WTC11 (cell line): Measurements from ENCODE around the gene DAB2. TPM values are rescaled to one million over a fixed set of nuclear protein-coding genes. Genes with fewer than 3 reads are reported as not detected.

ENCODE experiments used
- ATAC-seq: fragments of 200-7000 bp; cut with Tn5 transposase; 2 replicates; pipeline ENCODE4 v1.10.0; 2021; ENCODE audit warnings: mild to moderate bottlenecking, moderate library complexity
- CTCF ChIA-PET: fragments of 300-600 bp; sonication (Branson Sonifier 250); formaldehyde crosslinking; loops from one replicate; lab custom pipeline; 2021; ENCODE audit warnings: antibody characterized with exemption; lab: Charles Lee
- POLR2A ChIA-PET: fragments of 350-600 bp; sonication (Branson Sonifier 250); formaldehyde crosslinking; loops from one replicate; lab custom pipeline; 2021; ENCODE audit warnings: antibody characterized with exemption; lab: Charles Lee
- DNase-seq: peaks from one replicate; pipeline ENCODE4 v3.0.0; 2021; ENCODE audit warnings: low spot score
- H3K27ac Mint-ChIP-seq: 2 replicates; pipeline ENCODE4 v1.8.0; 2021; ENCODE audit warnings: mixed read lengths
- H3K27me3 Mint-ChIP-seq: 2 replicates; pipeline ENCODE4 v1.8.0; 2021; ENCODE audit warnings: low read depth, mild to moderate bottlenecking, moderate library complexity, mixed read lengths
- H3K36me3 Mint-ChIP-seq: 2 replicates; pipeline ENCODE4 v1.8.0; 2021; ENCODE audit warnings: mixed read lengths
- H3K4me1 Mint-ChIP-seq: 2 replicates; pipeline ENCODE4 v1.8.0; 2022; ENCODE audit warnings: mixed read lengths
- H3K4me3 Mint-ChIP-seq: 2 replicates; pipeline ENCODE4 v1.8.0; 2021; ENCODE audit warnings: mild to moderate bottlenecking, moderate library complexity, mixed read lengths
- H3K9me3 Mint-ChIP-seq: 2 replicates; pipeline ENCODE4 v1.8.0; 2021; ENCODE audit warnings: mixed read lengths
- EMX1 ChIP-seq: fragments of 250-450 bp; sonication (Bioruptor Pico); IDR thresholded peaks from 2 replicates; pipeline ENCODE4 v1.8.0; 2021; ENCODE audit warnings: mild to moderate bottlenecking
- GABPB1 ChIP-seq: sonication (generic); formaldehyde crosslinking; IDR thresholded peaks from 2 replicates; pipeline ENCODE4 v1.8.1; 2023; ENCODE audit warnings: mild to moderate bottlenecking, missing genetic modification reagents
- RELA ChIP-seq: sonication (generic); formaldehyde crosslinking; IDR thresholded peaks from 2 replicates; pipeline ENCODE4 v1.8.1; 2022; ENCODE audit warnings: missing genetic modification reagents, mild to moderate bottlenecking, borderline replicate concordance
- ZNF396 ChIP-seq: fragments of 250-450 bp; sonication (Bioruptor Pico); IDR thresholded peaks from 2 replicates; pipeline ENCODE4 v1.8.0; 2021; ENCODE audit warnings: mild to moderate bottlenecking, moderate library complexity, borderline replicate concordance
- total RNA-seq: library from RNA; stranded (reverse); gene quantifications from 3 replicates; pipeline ENCODE4 v1.2.3, GENCODE V29; 2021
- TF ChIP-seq, protein P1 (sequence below): fragments of 250-450 bp; sonication (Bioruptor Pico); IDR thresholded peaks from 2 replicates; pipeline ENCODE4 v1.9.0; 2021; ENCODE audit warnings: mild to moderate bottlenecking, borderline replicate concordance
- TF ChIP-seq, protein P2 (sequence below): sonication (generic); formaldehyde crosslinking; IDR thresholded peaks from 2 replicates; pipeline ENCODE4 v1.8.1; 2023; ENCODE audit warnings: mild to moderate bottlenecking, missing genetic modification reagents
- TF ChIP-seq, protein P3 (sequence below): fragments of 250-450 bp; sonication (Bioruptor Pico); conservative IDR thresholded peaks from 2 replicates; pipeline ENCODE4 v1.9.0; 2021; ENCODE audit warnings: mild to moderate bottlenecking
- TF ChIP-seq, protein P4 (sequence below): sonication (generic); formaldehyde crosslinking; IDR thresholded peaks from 2 replicates; pipeline ENCODE4 v1.8.0; 2022; ENCODE audit warnings: missing genetic modification reagents
- TF ChIP-seq, protein P5 (sequence below): sonication (generic); formaldehyde crosslinking; IDR thresholded peaks from 2 replicates; pipeline ENCODE4 v1.8.0; 2023; ENCODE audit warnings: missing genetic modification reagents
- TF ChIP-seq, protein P6 (sequence below): fragments of 200-600 bp; IDR thresholded peaks from 2 replicates; pipeline ENCODE4 v1.8.0; 2022; ENCODE audit warnings: antibody characterized with exemption
- TF ChIP-seq, protein P7 (sequence below): sonication (generic); formaldehyde crosslinking; IDR thresholded peaks from 2 replicates; pipeline ENCODE4 v1.8.0; 2022; ENCODE audit warnings: mild to moderate bottlenecking, missing genetic modification reagents
- TF ChIP-seq, protein P8 (sequence below): fragments of 250-450 bp; sonication (Bioruptor Pico); IDR thresholded peaks from 2 replicates; pipeline ENCODE4 v1.9.0; 2021; ENCODE audit warnings: moderate library complexity, mild to moderate bottlenecking, inconsistent platforms, borderline replicate concordance

The DAB2 gene
- total RNA-seq, 1 experiment from 2014 or later, result 7.2 TPM

DNA sequence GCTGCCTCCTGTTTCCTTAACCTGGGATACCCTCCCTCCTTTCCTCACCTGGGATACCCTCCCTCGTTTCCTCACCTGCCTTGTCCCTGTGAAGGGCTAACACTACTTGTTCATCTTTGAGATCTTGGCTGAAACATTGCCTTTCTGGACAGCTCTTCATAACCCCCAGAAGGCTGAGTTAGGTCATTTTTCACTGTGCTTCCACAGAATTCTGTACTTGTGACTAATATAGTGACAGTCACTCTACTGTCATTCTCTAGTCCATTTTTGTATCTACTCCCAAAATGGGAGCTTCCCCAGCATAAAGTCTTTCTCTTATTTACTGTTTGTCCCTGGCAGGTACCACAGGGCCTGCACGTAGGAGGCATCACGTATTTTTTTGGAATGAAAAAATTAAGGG lies 21.5 kb upstream of the DAB2 start (continued):
- TF ChIP-seq, protein P1, sequence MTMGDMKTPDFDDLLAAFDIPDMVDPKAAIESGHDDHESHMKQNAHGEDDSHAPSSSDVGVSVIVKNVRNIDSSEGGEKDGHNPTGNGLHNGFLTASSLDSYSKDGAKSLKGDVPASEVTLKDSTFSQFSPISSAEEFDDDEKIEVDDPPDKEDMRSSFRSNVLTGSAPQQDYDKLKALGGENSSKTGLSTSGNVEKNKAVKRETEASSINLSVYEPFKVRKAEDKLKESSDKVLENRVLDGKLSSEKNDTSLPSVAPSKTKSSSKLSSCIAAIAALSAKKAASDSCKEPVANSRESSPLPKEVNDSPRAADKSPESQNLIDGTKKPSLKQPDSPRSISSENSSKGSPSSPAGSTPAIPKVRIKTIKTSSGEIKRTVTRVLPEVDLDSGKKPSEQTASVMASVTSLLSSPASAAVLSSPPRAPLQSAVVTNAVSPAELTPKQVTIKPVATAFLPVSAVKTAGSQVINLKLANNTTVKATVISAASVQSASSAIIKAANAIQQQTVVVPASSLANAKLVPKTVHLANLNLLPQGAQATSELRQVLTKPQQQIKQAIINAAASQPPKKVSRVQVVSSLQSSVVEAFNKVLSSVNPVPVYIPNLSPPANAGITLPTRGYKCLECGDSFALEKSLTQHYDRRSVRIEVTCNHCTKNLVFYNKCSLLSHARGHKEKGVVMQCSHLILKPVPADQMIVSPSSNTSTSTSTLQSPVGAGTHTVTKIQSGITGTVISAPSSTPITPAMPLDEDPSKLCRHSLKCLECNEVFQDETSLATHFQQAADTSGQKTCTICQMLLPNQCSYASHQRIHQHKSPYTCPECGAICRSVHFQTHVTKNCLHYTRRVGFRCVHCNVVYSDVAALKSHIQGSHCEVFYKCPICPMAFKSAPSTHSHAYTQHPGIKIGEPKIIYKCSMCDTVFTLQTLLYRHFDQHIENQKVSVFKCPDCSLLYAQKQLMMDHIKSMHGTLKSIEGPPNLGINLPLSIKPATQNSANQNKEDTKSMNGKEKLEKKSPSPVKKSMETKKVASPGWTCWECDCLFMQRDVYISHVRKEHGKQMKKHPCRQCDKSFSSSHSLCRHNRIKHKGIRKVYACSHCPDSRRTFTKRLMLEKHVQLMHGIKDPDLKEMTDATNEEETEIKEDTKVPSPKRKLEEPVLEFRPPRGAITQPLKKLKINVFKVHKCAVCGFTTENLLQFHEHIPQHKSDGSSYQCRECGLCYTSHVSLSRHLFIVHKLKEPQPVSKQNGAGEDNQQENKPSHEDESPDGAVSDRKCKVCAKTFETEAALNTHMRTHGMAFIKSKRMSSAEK, result no peak
- TF ChIP-seq, protein P2, sequence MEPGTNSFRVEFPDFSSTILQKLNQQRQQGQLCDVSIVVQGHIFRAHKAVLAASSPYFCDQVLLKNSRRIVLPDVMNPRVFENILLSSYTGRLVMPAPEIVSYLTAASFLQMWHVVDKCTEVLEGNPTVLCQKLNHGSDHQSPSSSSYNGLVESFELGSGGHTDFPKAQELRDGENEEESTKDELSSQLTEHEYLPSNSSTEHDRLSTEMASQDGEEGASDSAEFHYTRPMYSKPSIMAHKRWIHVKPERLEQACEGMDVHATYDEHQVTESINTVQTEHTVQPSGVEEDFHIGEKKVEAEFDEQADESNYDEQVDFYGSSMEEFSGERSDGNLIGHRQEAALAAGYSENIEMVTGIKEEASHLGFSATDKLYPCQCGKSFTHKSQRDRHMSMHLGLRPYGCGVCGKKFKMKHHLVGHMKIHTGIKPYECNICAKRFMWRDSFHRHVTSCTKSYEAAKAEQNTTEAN (CRISPR knock-in tag), result no peak
- TF ChIP-seq EMX1 (CRISPR knock-in tag), result no peak
- no peak for TF ChIP-seq ZNF396
- TF ChIP-seq, protein P3, sequence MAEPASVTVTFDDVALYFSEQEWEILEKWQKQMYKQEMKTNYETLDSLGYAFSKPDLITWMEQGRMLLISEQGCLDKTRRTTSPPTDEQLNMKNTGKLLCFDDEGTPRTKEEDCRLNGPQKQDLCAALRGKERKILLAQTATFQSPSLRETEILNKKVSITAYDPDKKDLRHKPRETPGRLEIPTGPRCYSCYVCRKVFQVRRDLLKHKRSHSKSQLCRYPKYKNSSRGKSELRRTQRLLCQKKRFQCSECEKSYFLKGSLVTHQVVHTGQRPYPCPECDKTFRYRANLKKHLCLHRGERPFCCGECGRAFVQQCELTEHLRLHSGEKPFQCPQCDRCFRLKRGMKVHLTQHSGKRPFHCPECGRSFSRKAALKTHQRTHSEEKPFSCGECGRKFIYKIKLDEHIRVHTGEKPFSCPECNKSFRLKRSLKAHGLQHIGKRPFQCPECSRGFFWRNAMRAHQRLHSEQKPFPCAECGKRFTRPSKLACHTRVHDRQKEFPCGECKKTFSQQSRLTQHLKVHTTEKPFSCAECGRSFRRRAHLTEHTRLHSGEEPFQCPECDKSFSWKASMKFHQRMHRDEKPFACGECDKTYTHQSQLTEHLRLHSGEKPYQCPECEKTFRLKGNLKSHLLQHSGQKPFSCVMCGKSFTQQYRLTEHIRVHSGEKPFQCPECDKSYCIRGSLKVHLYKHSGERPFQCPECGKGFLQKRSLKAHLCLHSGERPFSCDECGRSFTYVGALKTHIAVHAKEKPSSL (CRISPR knock-in tag), result no peak
- TF ChIP-seq, protein P4, sequence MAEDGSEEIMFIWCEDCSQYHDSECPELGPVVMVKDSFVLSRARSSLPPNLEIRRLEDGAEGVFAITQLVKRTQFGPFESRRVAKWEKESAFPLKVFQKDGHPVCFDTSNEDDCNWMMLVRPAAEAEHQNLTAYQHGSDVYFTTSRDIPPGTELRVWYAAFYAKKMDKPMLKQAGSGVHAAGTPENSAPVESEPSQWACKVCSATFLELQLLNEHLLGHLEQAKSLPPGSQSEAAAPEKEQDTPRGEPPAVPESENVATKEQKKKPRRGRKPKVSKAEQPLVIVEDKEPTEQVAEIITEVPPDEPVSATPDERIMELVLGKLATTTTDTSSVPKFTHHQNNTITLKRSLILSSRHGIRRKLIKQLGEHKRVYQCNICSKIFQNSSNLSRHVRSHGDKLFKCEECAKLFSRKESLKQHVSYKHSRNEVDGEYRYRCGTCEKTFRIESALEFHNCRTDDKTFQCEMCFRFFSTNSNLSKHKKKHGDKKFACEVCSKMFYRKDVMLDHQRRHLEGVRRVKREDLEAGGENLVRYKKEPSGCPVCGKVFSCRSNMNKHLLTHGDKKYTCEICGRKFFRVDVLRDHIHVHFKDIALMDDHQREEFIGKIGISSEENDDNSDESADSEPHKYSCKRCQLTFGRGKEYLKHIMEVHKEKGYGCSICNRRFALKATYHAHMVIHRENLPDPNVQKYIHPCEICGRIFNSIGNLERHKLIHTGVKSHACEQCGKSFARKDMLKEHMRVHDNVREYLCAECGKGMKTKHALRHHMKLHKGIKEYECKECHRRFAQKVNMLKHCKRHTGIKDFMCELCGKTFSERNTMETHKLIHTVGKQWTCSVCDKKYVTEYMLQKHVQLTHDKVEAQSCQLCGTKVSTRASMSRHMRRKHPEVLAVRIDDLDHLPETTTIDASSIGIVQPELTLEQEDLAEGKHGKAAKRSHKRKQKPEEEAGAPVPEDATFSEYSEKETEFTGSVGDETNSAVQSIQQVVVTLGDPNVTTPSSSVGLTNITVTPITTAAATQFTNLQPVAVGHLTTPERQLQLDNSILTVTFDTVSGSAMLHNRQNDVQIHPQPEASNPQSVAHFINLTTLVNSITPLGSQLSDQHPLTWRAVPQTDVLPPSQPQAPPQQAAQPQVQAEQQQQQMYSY, result no peak
- no peak for TF ChIP-seq RELA

DNA sequence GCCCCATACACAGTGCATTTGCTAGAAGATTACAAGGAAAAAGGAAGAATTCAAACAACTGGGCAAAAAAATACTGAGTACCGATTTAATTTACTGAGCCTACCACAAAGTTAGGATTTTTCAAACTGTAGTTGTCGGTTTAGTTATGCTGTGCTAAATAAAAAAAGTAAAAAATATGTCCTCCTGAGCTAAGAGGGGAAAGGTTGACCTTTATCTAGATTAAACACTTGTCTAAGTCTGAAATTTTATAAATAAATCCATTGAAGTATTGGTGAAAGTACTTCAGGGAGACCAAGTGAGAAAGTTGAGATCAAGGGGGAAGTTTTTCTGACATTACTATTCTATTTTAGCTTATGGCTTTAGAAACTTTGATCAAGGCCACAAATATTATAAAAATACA lies 19.1 kb upstream of the DAB2 start:
- ChIA-PET POLR2A (no interaction called here), CTCF (interaction anchor here (1.9 kb wide), 1 partner anchor 19 kb away, joined by 5 read pairs; the partner anchor contains the start of gene DAB2)
- TF ChIP-seq, protein P5, sequence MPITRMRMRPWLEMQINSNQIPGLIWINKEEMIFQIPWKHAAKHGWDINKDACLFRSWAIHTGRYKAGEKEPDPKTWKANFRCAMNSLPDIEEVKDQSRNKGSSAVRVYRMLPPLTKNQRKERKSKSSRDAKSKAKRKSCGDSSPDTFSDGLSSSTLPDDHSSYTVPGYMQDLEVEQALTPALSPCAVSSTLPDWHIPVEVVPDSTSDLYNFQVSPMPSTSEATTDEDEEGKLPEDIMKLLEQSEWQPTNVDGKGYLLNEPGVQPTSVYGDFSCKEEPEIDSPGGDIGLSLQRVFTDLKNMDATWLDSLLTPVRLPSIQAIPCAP, result no peak
- TF ChIP-seq, protein P6, sequence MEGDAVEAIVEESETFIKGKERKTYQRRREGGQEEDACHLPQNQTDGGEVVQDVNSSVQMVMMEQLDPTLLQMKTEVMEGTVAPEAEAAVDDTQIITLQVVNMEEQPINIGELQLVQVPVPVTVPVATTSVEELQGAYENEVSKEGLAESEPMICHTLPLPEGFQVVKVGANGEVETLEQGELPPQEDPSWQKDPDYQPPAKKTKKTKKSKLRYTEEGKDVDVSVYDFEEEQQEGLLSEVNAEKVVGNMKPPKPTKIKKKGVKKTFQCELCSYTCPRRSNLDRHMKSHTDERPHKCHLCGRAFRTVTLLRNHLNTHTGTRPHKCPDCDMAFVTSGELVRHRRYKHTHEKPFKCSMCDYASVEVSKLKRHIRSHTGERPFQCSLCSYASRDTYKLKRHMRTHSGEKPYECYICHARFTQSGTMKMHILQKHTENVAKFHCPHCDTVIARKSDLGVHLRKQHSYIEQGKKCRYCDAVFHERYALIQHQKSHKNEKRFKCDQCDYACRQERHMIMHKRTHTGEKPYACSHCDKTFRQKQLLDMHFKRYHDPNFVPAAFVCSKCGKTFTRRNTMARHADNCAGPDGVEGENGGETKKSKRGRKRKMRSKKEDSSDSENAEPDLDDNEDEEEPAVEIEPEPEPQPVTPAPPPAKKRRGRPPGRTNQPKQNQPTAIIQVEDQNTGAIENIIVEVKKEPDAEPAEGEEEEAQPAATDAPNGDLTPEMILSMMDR, result no peak
- TF ChIP-seq, protein P7, sequence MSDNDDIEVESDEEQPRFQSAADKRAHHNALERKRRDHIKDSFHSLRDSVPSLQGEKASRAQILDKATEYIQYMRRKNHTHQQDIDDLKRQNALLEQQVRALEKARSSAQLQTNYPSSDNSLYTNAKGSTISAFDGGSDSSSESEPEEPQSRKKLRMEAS, result no peak
- TF ChIP-seq, protein P8, sequence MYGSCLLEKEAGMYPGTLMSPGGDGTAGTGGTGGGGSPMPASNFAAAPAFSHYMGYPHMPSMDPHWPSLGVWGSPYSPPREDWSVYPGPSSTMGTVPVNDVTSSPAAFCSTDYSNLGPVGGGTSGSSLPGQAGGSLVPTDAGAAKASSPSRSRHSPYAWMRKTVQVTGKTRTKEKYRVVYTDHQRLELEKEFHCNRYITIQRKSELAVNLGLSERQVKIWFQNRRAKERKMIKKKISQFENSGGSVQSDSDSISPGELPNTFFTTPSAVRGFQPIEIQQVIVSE, result no peak
- no peak for TF ChIP-seq GABPB1
- no peak for DNase-seq
- Mint-ChIP-seq H3K27ac (no peak overlapping the region), H3K4me1 (peaks cover 9% of the 10 kb centered on the region), H3K4me3 (no peak overlapping the region), H3K9me3 (no peaks in the 10 kb centered on the region), H3K27me3 (no peaks in the 10 kb centered on the region), H3K36me3 (no peaks in the 10 kb centered on the region)
- no peak for ATAC-seq
